ENCODE results near the gene RAC2.

Gene RAC2

GRCh38 chr22:37198258-37199102, 45.6 kb downstream of the RAC2 start:
- Mint-ChIP-seq H3K27me3 (ENCODE audit: low read depth) (no peaks in the 10 kb centered on the region), H3K27ac (peak overlapping the region; percentile 77 to 99 (median 97)), H3K4me1 (peaks cover 46% of the 10 kb centered on the region), H3K36me3 (ENCODE audit: low read depth) (no peaks in the 10 kb centered on the region), H3K4me3 (peak overlapping the region; percentile 84 to 87 (median 87)), H3K9me3 (no peaks in the 10 kb centered on the region)
- TF ChIP-seq CTCF (IDR thresholded peaks at IDR 0.05; ENCODE audit: unreplicated experiment in 3 of 3), result peak; percentile 91 to 98 (median 93)

- Mint-ChIP-seq H3K4me1 (peaks cover 48% of the 10 kb centered on the region), H3K9me3 (no peaks in the 10 kb centered on the region), H3K27me3 (ENCODE audit: low read depth) (no peaks in the 10 kb centered on the region), H3K4me3 (peak overlapping the region; percentile 84 to 87 (median 87)), H3K36me3 (ENCODE audit: low read depth) (no peaks in the 10 kb centered on the region), H3K27ac (peak overlapping the region; percentile 85 to 99 (median 97))
- TF ChIP-seq CTCF (IDR thresholded peaks at IDR 0.05; ENCODE audit: unreplicated experiment in 3 of 3), result no peak
These were observed 46.4 kb downstream of the RAC2 start for GRCh38 chr22:37197451-37198257.

- Mint-ChIP-seq H3K27ac (peak overlapping the region; percentile 80 to 89 (median 85)), H3K9me3 (no peaks in the 10 kb centered on the region), H3K36me3 (ENCODE audit: low read depth) (no peaks in the 10 kb centered on the region), H3K4me3 (peak overlapping the region; percentile 84 to 87 (median 87)), H3K27me3 (ENCODE audit: low read depth) (no peaks in the 10 kb centered on the region), H3K4me1 (peaks cover 48% of the 10 kb centered on the region)
- no peak for TF ChIP-seq CTCF (IDR thresholded peaks at IDR 0.05; ENCODE audit: unreplicated experiment in 3 of 3)
These were observed 47.3 kb downstream of the RAC2 start for GRCh38 chr22:37196539-37197450.

GRCh38 chr22:37195921-37196320, 48.1 kb downstream of the RAC2 start:
- H3K4me1 Mint-ChIP-seq, result peaks cover 48% of the 10 kb centered on the region
- peak overlapping the region; percentile 76 to 85 (median 80) for H3K27ac Mint-ChIP-seq
- no peaks in the 10 kb centered on the region for H3K9me3 Mint-ChIP-seq
- H3K27me3 Mint-ChIP-seq (ENCODE audit: low read depth), result no peaks in the 10 kb centered on the region
- peak overlapping the region in 1 of 3 experiments; percentile 58 for H3K4me3 Mint-ChIP-seq
- H3K36me3 Mint-ChIP-seq (ENCODE audit: low read depth), result no peaks in the 10 kb centered on the region
- no peak for TF ChIP-seq CTCF (IDR thresholded peaks at IDR 0.05; ENCODE audit: unreplicated experiment in 3 of 3)

- H3K9me3 Mint-ChIP-seq, result no peaks in the 10 kb centered on the region
- H3K36me3 Mint-ChIP-seq (ENCODE audit: low read depth), result peaks cover 3% of the 10 kb centered on the region
- no peak for TF ChIP-seq CTCF (IDR thresholded peaks at IDR 0.05; ENCODE audit: unreplicated experiment in 3 of 3)
- no peaks in the 10 kb centered on the region for H3K27me3 Mint-ChIP-seq (ENCODE audit: low read depth)
- peak overlapping the region; percentile 71 to 87 (median 85) for H3K27ac Mint-ChIP-seq
- peaks cover 48% of the 10 kb centered on the region for H3K4me1 Mint-ChIP-seq
- H3K4me3 Mint-ChIP-seq, result no peak overlapping the region
These were observed 49.3 kb downstream of the RAC2 start for GRCh38 chr22:37194750-37195149.

Data from nephron (organoid).